ENCODE data around the gene INTS7.
"Not testable (repeated sequence)": the region's sequence is repeated elsewhere in the genome, so short reads cannot be mapped to it uniquely, and the experiment has no call there.

- TF ChIP-seq CTCF (IDR thresholded peaks at IDR 0.05); ZFX (IDR thresholded peaks at IDR 0.05; ENCODE audit: borderline replicate concordance): not testable (repeated sequence)
Measured at GRCh38 chr1:211997426-211997825, 37.9 kb downstream of the INTS7 start.
